ENCODE measurements around the gene UHRF1. TPM values are rescaled to one million over a fixed set of nuclear protein-coding genes. Genes with fewer than 3 reads are reported as not detected.

The UHRF1 gene
- total RNA-seq, 3 donors from 2014 or later = 3.2 to 13.4 (median 4.2) TPM

- no peak for ATAC-seq
- Histone ChIP-seq H3K4me3 (peak overlapping the region; percentile 51), H3K9me3 (no peaks in the 10 kb centered on the region), H3K4me1 (ENCODE audit: low read depth) (peaks cover 26% of the 10 kb centered on the region), H3K36me3 (ENCODE audit: low read depth) (peaks cover 4% of the 10 kb centered on the region)
- no peak for TF ChIP-seq CTCF (IDR thresholded peaks at IDR 0.05)
- DNase-seq = peak in 1 of 3 donors; percentile 33
- intact Hi-C loops (cut with DNase I, micrococcal nuclease) = no loop called here
These were observed 60.7 kb downstream of the UHRF1 start for GRCh38 chr19:4969772-4970531.

GRCh38 chr19:4970558-4971423 is 61.5 kb downstream of the UHRF1 start:
- DNase-seq (peak in 2 of 3 donors; percentile 38 to 64), ATAC-seq (no peak)
- no peaks in the 10 kb centered on the region for H3K9me3 ChIP-seq
- TF ChIP-seq CTCF (IDR thresholded peaks at IDR 0.05) = no peak
- H3K4me1 ChIP-seq (ENCODE audit: low read depth) = peaks cover 26% of the 10 kb centered on the region
- H3K4me3 ChIP-seq = no peak overlapping the region
- intact Hi-C loops (cut with DNase I, micrococcal nuclease) = no loop called here
- peaks cover 4% of the 10 kb centered on the region for H3K36me3 ChIP-seq (ENCODE audit: low read depth)

GRCh38 chr19:4971424-4971793 is 62.1 kb downstream of the UHRF1 start:
- no peak overlapping the region for H3K4me3 ChIP-seq
- TF ChIP-seq CTCF (IDR thresholded peaks at IDR 0.05) = no peak
- intact Hi-C loops (cut with DNase I, micrococcal nuclease) = no loop called here

GRCh38 chr19:4971816-4972495 is 62.7 kb downstream of the UHRF1 start:
- no peak for TF ChIP-seq CTCF (IDR thresholded peaks at IDR 0.05)
- peak in 1 of 3 donors; percentile 63 for DNase-seq
- Histone ChIP-seq H3K4me1 (ENCODE audit: low read depth) (peaks cover 26% of the 10 kb centered on the region), H3K4me3 (no peak overlapping the region), H3K9me3 (no peaks in the 10 kb centered on the region), H3K36me3 (ENCODE audit: low read depth) (peaks cover 4% of the 10 kb centered on the region)
- intact Hi-C loops (cut with DNase I, micrococcal nuclease) = no loop called here
- no peak for ATAC-seq

More at GRCh38 chr19:4971424-4971793, 62.1 kb downstream of the UHRF1 start:
- peaks cover 4% of the 10 kb centered on the region for H3K36me3 ChIP-seq (ENCODE audit: low read depth)
- ATAC-seq (peak; percentile 31), DNase-seq (peak; percentile 66 to 77 (median 73))
- peaks cover 26% of the 10 kb centered on the region for H3K4me1 ChIP-seq (ENCODE audit: low read depth)
- no peaks in the 10 kb centered on the region for H3K9me3 ChIP-seq

- ATAC-seq (no peak), DNase-seq (no peak)
- peaks cover 26% of the 10 kb centered on the region for H3K4me1 ChIP-seq (ENCODE audit: low read depth)
- H3K9me3 ChIP-seq = no peaks in the 10 kb centered on the region
- H3K4me3 ChIP-seq = no peak overlapping the region
- TF ChIP-seq CTCF (IDR thresholded peaks at IDR 0.05) = no peak
- intact Hi-C loops (cut with DNase I, micrococcal nuclease) = no loop called here
- H3K36me3 ChIP-seq (ENCODE audit: low read depth) = peaks cover 4% of the 10 kb centered on the region
These were observed 63.4 kb downstream of the UHRF1 start for GRCh38 chr19:4972509-4973230.
